Brain microvascular endothelial cell (primary cell): ENCODE data around the gene ARMC9.
A peak's percentile ranks its signal among the peaks of the same experiment; 100 is the strongest.

ENCODE experiments used
- DNase-seq: peaks from one replicate; pipeline ENCODE4 v3.0.0-alpha.2; 2020
- H3K27ac ChIP-seq: fragments of 250-450 bp; sonication (Bioruptor Pico); 2 replicates; pipeline ENCODE4 v1.5.1; 2020; ENCODE audit warnings: mild to moderate bottlenecking, moderate library complexity
- H3K27me3 ChIP-seq: fragments of 250-450 bp; sonication (Bioruptor Pico); replicated peaks from 2 replicates; pipeline ENCODE4 v1.5.1; 2020; ENCODE audit warnings: mild to moderate bottlenecking
- H3K36me3 ChIP-seq: fragments of 250-450 bp; sonication (Bioruptor Pico); replicated peaks from 2 replicates; pipeline ENCODE4 v1.5.1; 2020; ENCODE audit warnings: mild to moderate bottlenecking
- H3K4me3 ChIP-seq: 2 replicates; pipeline ENCODE4 v1.5.1; 2011; ENCODE audit warnings: low read depth, mild to moderate bottlenecking, control low read depth, low read length, moderate library complexity
- CTCF ChIP-seq: IDR thresholded peaks from 2 replicates; pipeline ENCODE4 v1.5.1; 2011; ENCODE audit warnings: low read depth, mild to moderate bottlenecking, moderate library complexity, low read length, control low read depth, inconsistent platforms; ENCODE audit errors: missing control alignments
- in situ Hi-C: cut with HindIII; loops from 2 replicates; pipeline ENCODE4 v1.10.0; 2017; ENCODE audit warnings: low sequenced_read_pairs, low pct_ligation_motif_present

ARMC9 gene

GRCh38 chr2:231197706-231198290 lies 633 bp upstream of the ARMC9 start:
- no peak for TF ChIP-seq CTCF
- peaks cover 8% of the 10 kb centered on the region for H3K36me3 ChIP-seq
- H3K27me3 ChIP-seq: no peaks in the 10 kb centered on the region
- H3K4me3 ChIP-seq: peak overlapping the region; percentile 97
- DNase-seq: no peak
- H3K27ac ChIP-seq: peak overlapping the region; percentile 54
- in situ Hi-C loops: no loop called here

- in situ Hi-C loops: no loop called here
- H3K4me3 ChIP-seq: peak overlapping the region; percentile 97
- H3K27me3 ChIP-seq: no peaks in the 10 kb centered on the region
Measured at GRCh38 chr2:231199219-231199618, 788 bp downstream of the ARMC9 start.

GRCh38 chr2:231200805-231201474 lies 2.5 kb downstream of the ARMC9 start:
- Histone ChIP-seq H3K36me3 (peaks cover 12% of the 10 kb centered on the region), H3K4me3 (peak overlapping the region; percentile 30), H3K27me3 (no peaks in the 10 kb centered on the region), H3K27ac (no peak overlapping the region)
- peak; percentile 50 for DNase-seq
- TF ChIP-seq CTCF: no peak
- in situ Hi-C loops: no loop called here

More at GRCh38 chr2:231199219-231199618, 788 bp downstream of the ARMC9 start:
- Histone ChIP-seq H3K27ac (peak overlapping the region; percentile 54), H3K36me3 (peaks cover 10% of the 10 kb centered on the region)
- DNase-seq: peak; percentile 32
- TF ChIP-seq CTCF: no peak

- TF ChIP-seq CTCF: no peak
- Histone ChIP-seq H3K36me3 (peaks cover 12% of the 10 kb centered on the region), H3K4me3 (no peak overlapping the region), H3K27me3 (no peaks in the 10 kb centered on the region), H3K27ac (no peak overlapping the region)
- no peak for DNase-seq
- in situ Hi-C loops: no loop called here
Measured at GRCh38 chr2:231201475-231201814, 3.0 kb downstream of the ARMC9 start.

GRCh38 chr2:231203087-231203486 lies 4.7 kb downstream of the ARMC9 start:
- peaks cover 15% of the 10 kb centered on the region for H3K36me3 ChIP-seq
- no peak overlapping the region for H3K27ac ChIP-seq
- DNase-seq: no peak
- in situ Hi-C loops: no loop called here
- H3K27me3 ChIP-seq: no peaks in the 10 kb centered on the region
- no peak overlapping the region for H3K4me3 ChIP-seq
- TF ChIP-seq CTCF: no peak

- Histone ChIP-seq H3K27ac (no peak overlapping the region), H3K4me3 (no peak overlapping the region), H3K27me3 (no peaks in the 10 kb centered on the region), H3K36me3 (peaks cover 23% of the 10 kb centered on the region)
- in situ Hi-C loops: no loop called here
- TF ChIP-seq CTCF: no peak
- no peak for DNase-seq
Measured at GRCh38 chr2:231204146-231204545, 5.7 kb downstream of the ARMC9 start.
